ENCODE data around the gene CCDC137.

Gene CCDC137

GRCh38 chr17:81706757-81707624, 40.5 kb downstream of the CCDC137 start:
- Histone ChIP-seq H3K27ac (ENCODE audit: low read depth, low read length) (no peak overlapping the region), H3K9me3 (ENCODE audit: low read length) (no peaks in the 10 kb centered on the region), H3K4me3 (ENCODE audit: low read depth in 1 of 2, low read length in 2 of 2) (no peak overlapping the region), H3K4me1 (ENCODE audit: insufficient read depth, low read length) (peaks cover 26% of the 10 kb centered on the region), H3K27me3 (ENCODE audit: control insufficient read depth in 1 of 2, insufficient read depth in 2 of 2, low read length in 2 of 2) (no peaks in the 10 kb centered on the region), H3K36me3 (ENCODE audit: insufficient read depth, low read length) (peaks cover 13% of the 10 kb centered on the region), H3K9ac (ENCODE audit: low read length) (no peak overlapping the region)

DNA sequence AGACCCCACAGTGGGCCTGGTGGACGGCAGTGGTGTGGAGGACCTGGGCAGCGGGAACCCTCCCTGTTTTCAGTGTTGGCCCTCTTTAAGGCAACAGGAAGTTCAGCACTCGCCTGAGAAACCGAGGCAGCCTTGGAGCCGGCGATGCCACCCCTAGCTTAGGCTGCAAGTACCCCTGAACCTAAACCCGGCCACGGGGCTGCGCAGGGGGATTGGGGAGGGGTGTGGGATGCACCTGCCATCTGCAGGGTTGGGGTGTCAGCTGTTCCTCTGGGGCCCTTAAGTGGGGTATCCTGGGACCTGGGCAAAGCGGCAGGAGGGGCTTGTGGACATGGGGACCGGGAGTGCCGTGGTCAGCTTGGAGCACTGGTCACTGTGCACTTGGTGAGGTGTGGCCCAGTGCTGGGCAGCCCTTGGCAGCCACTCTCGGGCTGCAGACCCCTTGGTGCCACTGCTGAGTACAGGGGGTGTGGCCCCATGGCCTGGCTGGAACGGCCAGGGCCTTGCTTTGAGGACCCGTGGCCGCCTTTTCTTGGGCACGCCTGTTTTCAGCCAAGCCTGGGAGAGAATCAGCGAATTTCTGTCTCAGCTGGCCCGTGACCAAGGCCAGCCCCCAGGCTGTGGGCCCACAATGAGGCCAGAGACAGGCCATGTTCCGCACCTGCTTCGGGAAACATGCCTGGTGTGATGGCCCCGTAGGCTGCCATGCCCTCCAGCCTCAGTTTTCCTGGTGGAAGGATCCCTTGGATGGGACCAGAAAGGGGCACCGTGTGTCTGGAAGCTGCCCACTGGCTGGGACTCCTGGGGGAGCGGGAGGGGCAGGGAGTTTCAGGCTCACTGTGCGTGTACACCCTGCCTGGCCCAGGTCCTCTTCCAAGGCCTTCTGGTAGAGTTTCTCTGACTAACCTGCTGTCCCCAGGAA, 41.4 kb downstream of the CCDC137 start:
- Histone ChIP-seq H3K4me3 (ENCODE audit: low read depth in 1 of 2, low read length in 2 of 2) (no peak overlapping the region), H3K36me3 (ENCODE audit: insufficient read depth, low read length) (peaks cover 13% of the 10 kb centered on the region), H3K9me3 (ENCODE audit: low read length) (no peaks in the 10 kb centered on the region), H3K27me3 (ENCODE audit: control insufficient read depth in 1 of 2, insufficient read depth in 2 of 2, low read length in 2 of 2) (no peaks in the 10 kb centered on the region), H3K4me1 (ENCODE audit: insufficient read depth, low read length) (peaks cover 24% of the 10 kb centered on the region), H3K27ac (ENCODE audit: low read depth, low read length) (no peak overlapping the region), H3K9ac (ENCODE audit: low read length) (no peak overlapping the region)

- H3K4me3 ChIP-seq (ENCODE audit: low read depth in 1 of 2, low read length in 2 of 2) = no peak overlapping the region
- no peak overlapping the region for H3K9ac ChIP-seq (ENCODE audit: low read length)
- H3K27me3 ChIP-seq (ENCODE audit: control insufficient read depth in 1 of 2, insufficient read depth in 2 of 2, low read length in 2 of 2) = no peaks in the 10 kb centered on the region
- peaks cover 31% of the 10 kb centered on the region for H3K4me1 ChIP-seq (ENCODE audit: insufficient read depth, low read length)
- H3K9me3 ChIP-seq (ENCODE audit: low read length) = no peaks in the 10 kb centered on the region
- peaks cover 13% of the 10 kb centered on the region for H3K36me3 ChIP-seq (ENCODE audit: insufficient read depth, low read length)
- H3K27ac ChIP-seq (ENCODE audit: low read depth, low read length) = no peak overlapping the region
Observed at GRCh38 chr17:81708739-81709185, 42.2 kb downstream of the CCDC137 start.

GRCh38 chr17:81710514-81711308, 44.2 kb downstream of the CCDC137 start:
- Histone ChIP-seq H3K4me1 (ENCODE audit: insufficient read depth, low read length) (peaks cover 23% of the 10 kb centered on the region), H3K27ac (ENCODE audit: low read depth, low read length) (no peak overlapping the region), H3K9me3 (ENCODE audit: low read length) (no peaks in the 10 kb centered on the region), H3K9ac (ENCODE audit: low read length) (no peak overlapping the region), H3K36me3 (ENCODE audit: insufficient read depth, low read length) (peaks cover 9% of the 10 kb centered on the region), H3K27me3 (ENCODE audit: control insufficient read depth in 1 of 2, insufficient read depth in 2 of 2, low read length in 2 of 2) (no peaks in the 10 kb centered on the region), H3K4me3 (ENCODE audit: low read depth in 1 of 2, low read length in 2 of 2) (peak overlapping the region in 1 of 2 donors; percentile 53)

- Histone ChIP-seq H3K4me3 (ENCODE audit: low read depth in 1 of 2, low read length in 2 of 2) (peak within 1 kb of the TSS; percentile 56 to 62), H3K27ac (ENCODE audit: low read depth, low read length) (no peak within 1 kb of the TSS), H3K4me1 (ENCODE audit: insufficient read depth, low read length) (peaks cover 23% of the 10 kb centered on the region), H3K9ac (ENCODE audit: low read length) (no peak within 1 kb of the TSS), H3K9me3 (ENCODE audit: low read length) (no peaks in the 10 kb centered on the region), H3K36me3 (ENCODE audit: insufficient read depth, low read length) (peaks cover 4% of the 10 kb centered on the region), H3K27me3 (ENCODE audit: control insufficient read depth in 1 of 2, insufficient read depth in 2 of 2, low read length in 2 of 2) (no peaks in the 10 kb centered on the region)
Observed at GRCh38 chr17:81711814-81712467, 45.4 kb downstream of the CCDC137 start, which contains the start of gene SLC25A10. Gene SLC25A10, plus strand, starts transcription at chr17:81712284. Its CDS starts 143 bp downstream, at chr17:81712427.

- H3K4me1 ChIP-seq (ENCODE audit: insufficient read depth, low read length) = peaks cover 23% of the 10 kb centered on the region
- H3K27ac ChIP-seq (ENCODE audit: low read depth, low read length) = no peak overlapping the region
- no peaks in the 10 kb centered on the region for H3K27me3 ChIP-seq (ENCODE audit: control insufficient read depth in 1 of 2, insufficient read depth in 2 of 2, low read length in 2 of 2)
- H3K9me3 ChIP-seq (ENCODE audit: low read length) = no peaks in the 10 kb centered on the region
- peak overlapping the region; percentile 56 to 62 for H3K4me3 ChIP-seq (ENCODE audit: low read depth in 1 of 2, low read length in 2 of 2)
- peaks cover 3% of the 10 kb centered on the region for H3K36me3 ChIP-seq (ENCODE audit: insufficient read depth, low read length)
- H3K9ac ChIP-seq (ENCODE audit: low read length) = no peak overlapping the region
Observed at GRCh38 chr17:81712468-81713003, 46.0 kb downstream of the CCDC137 start.

DNA sequence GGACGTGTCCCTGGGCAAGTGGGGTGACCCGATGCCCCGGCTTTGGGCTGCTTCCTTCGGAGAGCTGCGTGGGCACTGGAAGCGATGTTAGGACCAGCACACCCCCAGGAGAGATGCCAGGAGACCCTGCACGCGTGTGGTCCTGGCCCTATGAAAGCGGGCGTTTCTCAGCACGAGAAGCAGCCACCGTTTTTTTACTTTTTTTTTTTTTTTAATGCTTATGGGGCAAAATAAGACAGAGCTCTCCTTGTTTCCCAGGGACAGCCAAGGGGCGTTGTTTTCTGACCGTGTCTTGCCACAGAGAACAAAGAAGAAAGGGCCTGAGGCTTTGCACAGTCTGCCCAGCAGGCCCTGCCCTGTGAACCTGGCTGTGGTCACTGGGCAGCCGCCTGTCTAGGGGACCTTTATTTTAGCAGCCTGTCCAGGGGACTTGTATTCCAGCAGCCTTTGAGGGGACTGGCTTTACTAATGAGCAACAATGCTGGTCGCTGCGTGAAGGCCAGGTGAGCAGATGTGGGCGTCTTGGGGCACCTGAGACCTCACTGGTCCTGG, 46.5 kb downstream of the CCDC137 start:
- Histone ChIP-seq H3K9ac (ENCODE audit: low read length) (no peak overlapping the region), H3K27ac (ENCODE audit: low read depth, low read length) (no peak overlapping the region), H3K27me3 (ENCODE audit: control insufficient read depth in 1 of 2, insufficient read depth in 2 of 2, low read length in 2 of 2) (no peaks in the 10 kb centered on the region), H3K36me3 (ENCODE audit: insufficient read depth, low read length) (no peaks in the 10 kb centered on the region), H3K9me3 (ENCODE audit: low read length) (no peaks in the 10 kb centered on the region), H3K4me3 (ENCODE audit: low read depth in 1 of 2, low read length in 2 of 2) (peak overlapping the region in 1 of 2 donors; percentile 56), H3K4me1 (ENCODE audit: insufficient read depth, low read length) (peaks cover 23% of the 10 kb centered on the region)

- no peaks in the 10 kb centered on the region for H3K9me3 ChIP-seq (ENCODE audit: low read length)
- H3K4me1 ChIP-seq (ENCODE audit: insufficient read depth, low read length) = peaks cover 23% of the 10 kb centered on the region
- no peak overlapping the region for H3K9ac ChIP-seq (ENCODE audit: low read length)
- H3K27me3 ChIP-seq (ENCODE audit: control insufficient read depth in 1 of 2, insufficient read depth in 2 of 2, low read length in 2 of 2) = no peaks in the 10 kb centered on the region
- no peak overlapping the region for H3K4me3 ChIP-seq (ENCODE audit: low read depth in 1 of 2, low read length in 2 of 2)
- no peak overlapping the region for H3K27ac ChIP-seq (ENCODE audit: low read depth, low read length)
- no peaks in the 10 kb centered on the region for H3K36me3 ChIP-seq (ENCODE audit: insufficient read depth, low read length)
Observed at GRCh38 chr17:81713556-81714411, 47.2 kb downstream of the CCDC137 start.

GRCh38 chr17:81714412-81715106, 48.0 kb downstream of the CCDC137 start:
- Histone ChIP-seq H3K36me3 (ENCODE audit: insufficient read depth, low read length) (no peaks in the 10 kb centered on the region), H3K27me3 (ENCODE audit: control insufficient read depth in 1 of 2, insufficient read depth in 2 of 2, low read length in 2 of 2) (no peaks in the 10 kb centered on the region), H3K9ac (ENCODE audit: low read length) (no peak overlapping the region), H3K4me1 (ENCODE audit: insufficient read depth, low read length) (peaks cover 23% of the 10 kb centered on the region), H3K4me3 (ENCODE audit: low read depth in 1 of 2, low read length in 2 of 2) (no peak overlapping the region), H3K9me3 (ENCODE audit: low read length) (no peaks in the 10 kb centered on the region), H3K27ac (ENCODE audit: low read depth, low read length) (no peak overlapping the region)
